NCI-H446 treated with DMSO at 0.1 percent for 48 hours (cell line): ENCODE data around the gene MARK4.
A peak's percentile ranks its signal among the peaks of the same experiment; 100 is the strongest.
"Not testable (repeated sequence)": the region's sequence is repeated elsewhere in the genome, so short reads cannot be mapped to it uniquely, and the experiment has no call there.

Experiments used
- DNase-seq: peaks from one replicate; lab custom pipeline; 2025; lab: John Stamatoyannopoulos, UW

The MARK4 gene

DNA sequence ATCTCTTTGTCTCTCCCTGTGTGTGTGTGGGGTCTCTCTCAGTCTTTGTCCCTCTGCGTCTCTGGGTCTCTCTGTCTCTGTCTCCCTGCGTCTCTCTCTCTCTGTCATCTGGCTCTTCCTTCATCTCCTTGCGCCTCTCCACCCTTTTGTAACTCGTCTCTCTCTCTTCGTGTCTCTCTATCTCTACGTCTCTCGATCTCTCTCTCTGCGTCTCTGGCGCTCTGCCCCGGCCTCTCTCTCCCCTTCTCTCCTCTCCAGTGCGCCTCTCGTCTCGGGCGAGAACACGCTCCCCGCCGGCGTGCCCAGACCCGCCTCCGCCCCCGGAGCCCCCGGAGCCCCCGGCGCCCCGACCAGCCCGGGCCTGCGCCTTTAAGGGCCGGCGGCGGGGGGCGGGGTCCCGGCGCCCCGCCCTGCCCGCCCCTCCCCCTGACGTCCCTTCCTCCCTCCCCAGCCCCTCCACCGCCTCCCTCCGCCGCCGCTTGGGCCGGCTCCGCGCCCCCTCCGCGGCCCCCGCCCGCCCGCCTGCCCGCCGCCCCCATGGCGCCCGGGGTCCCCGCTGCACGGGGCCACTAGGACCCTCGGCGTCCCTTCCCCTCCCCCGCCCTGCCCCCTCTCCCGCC, at the start of gene MARK4:
MARK4 (plus strand) TSS at position 440 of the 620 bp plus-strand sequence. CDS start 318 bp downstream, outside the sequence.
- peak; percentile 14 for DNase-seq

DNA sequence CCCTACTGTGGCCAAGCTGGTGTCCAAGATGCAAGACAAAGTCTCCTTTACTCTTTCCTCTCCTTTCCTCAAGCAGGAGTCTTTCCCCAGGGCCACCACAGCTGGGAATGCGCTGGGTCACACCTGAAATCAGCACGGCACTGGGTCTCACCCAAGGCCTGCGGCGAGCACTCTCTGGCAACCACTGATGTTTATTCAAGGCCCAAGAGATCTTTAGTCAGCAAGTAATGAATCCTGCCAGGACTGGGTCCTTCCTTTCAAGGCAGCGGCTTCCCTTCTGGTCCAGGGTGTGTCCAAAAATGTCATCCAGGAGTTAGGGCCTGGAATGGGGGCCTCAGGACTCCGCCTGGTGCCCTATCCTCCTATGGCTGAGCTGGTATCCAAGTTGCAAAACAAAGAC, 48.4 kb upstream of the MARK4 start:
- no peak for DNase-seq

DNA sequence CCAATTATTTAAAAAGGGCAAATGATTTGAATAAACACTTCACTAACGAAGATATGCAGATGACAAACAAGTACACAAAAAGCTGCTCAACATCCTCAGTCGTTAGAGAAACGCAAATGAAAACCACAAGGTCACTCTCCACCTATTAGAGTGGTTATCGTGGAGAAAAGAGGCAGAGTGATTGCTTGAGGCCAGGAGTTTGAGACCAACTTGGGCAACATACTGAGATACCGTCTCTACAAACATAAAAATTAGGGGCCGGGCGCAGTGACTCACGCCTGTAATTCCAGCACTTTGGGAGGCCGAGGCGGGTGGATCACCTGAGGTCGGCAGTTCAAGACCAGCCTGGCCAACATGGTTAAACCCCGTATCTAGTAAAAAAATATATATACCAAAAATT, 45.3 kb upstream of the MARK4 start:
- no peak for DNase-seq

DNA sequence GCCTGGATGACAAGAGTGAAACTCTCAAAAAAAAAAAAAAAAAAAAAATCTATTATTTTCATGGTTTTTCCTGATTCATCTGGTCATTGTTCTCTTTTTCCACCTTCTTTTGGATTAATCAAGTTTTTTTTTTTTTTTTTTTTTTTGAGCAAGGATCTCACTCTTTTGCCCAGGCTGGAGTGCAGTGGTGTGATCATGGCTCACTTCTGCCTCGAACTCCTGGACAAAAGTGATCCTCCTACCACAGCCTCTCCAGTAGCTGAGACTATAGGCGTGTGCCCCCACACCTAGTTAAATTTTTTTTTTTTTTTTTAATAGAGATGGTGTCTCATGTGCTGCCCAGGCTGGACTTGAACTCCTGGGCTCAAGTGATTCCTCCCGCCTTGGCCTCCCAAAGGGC, 44.7 kb upstream of the MARK4 start:
- no peak for DNase-seq

DNA sequence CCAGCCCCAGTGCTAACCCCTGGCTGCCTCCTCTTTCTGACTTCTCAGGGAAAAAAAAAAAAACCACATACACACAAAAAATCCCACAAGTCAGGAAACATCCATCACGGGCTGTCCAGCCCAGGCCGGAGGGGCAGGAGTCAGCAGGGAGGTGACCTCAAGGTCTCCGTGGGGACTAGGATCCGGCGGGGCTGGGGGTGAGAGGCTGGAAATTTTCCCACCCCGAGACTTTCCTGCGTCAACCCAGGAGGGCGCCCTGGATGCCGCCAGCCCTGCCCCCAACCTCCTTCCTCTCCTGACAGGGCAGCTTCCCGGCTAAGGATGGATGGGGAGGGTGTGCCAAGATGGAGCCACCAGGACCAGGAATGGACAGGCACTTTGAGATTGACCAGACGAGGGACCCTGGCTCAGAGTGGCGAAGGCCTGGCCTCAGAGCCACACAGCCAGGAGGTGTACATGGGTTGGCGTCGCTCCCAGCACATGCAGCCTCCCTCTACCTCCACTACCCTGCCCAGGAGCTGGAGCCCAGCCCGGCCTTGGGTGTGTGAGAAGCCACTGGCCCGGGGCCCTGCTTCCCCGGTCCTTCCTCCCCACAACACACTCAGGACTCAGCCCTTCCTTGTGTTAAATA, 39.2 kb upstream of the MARK4 start:
- no peak for DNase-seq

DNA sequence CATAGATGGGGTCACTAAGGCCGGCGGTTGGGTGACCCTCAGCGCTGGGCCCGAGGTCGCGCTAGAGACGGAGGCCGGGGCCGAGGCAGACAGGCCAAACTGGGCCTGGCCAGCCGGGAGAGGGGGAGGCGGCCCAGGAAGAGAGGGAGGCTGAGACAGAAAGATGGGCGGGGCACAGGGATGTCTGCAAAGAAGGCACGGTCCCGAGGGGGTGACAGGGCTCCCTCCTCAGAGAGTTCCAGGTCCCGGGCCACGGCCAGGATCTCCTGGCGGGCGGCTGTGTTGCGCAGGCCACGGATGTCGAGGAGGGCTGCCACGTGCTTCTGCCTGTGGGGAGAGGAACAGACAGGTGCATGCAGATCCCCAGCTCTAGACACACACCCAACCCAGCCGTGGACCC, 38.0 kb upstream of the MARK4 start:
- DNase-seq, result no peak

DNA sequence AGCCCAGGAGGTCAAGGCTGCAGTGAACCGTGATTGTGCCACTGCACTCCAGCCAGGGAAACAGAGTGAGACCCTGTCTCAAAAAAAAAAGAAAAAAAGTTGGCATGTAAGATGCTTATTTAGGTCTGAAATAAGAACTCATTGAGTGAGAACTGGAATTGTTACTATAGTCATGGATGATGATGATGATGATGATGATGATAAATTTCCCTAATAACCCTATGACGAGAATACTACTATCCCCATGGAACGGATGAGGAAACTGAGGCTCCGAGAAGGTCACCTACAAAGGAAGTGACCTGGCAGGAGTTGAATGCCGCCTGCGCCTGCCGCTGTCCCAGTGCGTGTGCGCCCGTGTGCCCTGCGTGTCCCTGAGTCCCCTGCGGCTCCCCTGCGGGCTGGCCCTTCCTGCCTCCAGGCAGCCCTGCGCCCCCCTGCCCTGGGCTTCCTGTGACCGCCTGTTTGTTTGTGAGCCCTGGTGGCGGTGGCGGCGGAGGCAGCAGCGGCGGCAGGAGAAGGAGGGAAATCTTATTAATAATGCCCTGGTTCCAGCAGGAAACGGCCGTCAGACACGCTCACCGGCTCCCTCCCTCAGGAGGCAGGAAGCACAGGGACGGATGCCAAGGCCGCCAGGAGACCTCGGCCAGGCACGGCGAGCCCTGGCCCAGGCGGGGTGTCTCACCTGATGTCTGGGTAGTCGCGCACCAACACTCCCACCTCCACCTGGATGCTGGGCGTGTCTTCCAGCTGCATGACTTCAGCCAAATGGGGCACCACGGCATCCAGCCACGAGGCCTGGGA, 35.5 kb upstream of the MARK4 start:
- DNase-seq, result no peak

DNA sequence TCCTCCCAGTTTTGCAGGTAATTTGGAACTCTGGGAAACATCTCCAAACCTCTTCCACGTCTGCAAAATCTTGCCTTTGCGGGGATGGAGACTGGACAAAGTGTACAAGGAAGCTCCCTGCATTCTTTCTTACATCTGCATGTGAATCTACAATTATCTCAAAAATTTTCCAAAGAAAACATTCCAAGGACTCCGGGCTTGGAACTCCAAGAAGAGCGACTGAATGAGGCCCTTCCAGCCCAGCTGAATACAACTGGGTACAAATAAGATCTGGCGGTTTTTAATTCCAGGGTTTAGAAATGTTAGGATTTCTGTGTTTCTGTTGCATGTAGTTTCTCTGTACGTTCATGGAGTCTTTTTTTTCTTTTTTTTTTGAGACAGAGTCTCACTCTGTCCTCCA, 34.4 kb upstream of the MARK4 start:
- no peak for DNase-seq

DNA sequence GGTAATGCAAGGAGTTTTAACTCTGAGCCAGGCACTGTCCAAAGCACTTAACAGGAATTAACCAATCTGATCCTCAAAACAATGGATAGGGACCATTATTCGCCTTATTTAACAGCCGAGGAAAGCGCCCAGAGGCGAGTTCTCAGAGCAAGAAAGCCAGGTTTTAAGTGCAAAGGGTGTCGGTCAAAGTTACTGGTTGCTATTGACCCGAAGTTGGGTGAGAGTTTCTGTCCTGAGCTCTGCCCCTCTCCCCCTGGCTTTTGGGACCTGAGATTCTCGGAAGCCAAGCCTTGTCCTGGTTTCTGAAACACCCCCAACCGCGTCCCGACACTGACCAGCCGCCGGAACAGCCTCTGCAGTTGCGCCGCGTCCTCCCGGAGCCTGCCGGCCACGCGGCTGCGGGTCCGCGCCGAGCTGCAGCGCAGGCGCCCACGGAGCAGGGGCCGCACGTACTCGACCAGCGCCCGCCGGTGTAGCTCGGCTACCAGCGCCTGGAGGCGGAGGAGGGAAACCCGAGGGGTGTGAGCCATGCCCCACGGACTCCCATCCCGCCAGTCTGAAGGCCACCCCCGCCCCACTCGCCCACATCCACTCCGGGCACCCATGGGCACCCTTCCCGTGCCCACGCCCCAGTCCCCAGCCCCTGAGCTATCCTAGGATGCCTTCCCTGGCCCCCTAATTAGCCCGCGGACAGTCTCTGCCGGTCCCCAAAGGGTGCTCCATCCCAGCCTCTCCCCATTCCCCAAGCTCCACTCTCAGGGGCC, 33.7 kb upstream of the MARK4 start:
- DNase-seq, result no peak

DNA sequence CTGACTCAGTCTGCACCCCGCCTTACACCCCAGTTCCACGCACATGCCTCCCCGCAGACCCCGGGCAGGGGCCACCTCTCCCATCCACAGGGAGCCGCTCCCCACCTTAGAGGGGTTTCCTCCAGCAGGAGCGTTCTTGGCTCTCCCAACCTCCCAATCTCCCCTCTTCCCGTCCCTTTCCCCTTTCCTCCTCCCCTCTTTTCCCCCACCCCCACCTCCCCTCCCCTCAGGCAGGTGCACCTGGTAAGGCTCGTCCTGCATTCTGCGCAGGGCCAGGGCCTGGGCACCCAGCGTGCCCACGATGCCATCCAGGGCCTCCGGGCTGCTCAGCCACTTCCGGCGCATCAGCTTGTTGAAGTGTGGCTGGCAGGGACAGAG, 33.1 kb upstream of the MARK4 start:
- no peak for DNase-seq

DNA sequence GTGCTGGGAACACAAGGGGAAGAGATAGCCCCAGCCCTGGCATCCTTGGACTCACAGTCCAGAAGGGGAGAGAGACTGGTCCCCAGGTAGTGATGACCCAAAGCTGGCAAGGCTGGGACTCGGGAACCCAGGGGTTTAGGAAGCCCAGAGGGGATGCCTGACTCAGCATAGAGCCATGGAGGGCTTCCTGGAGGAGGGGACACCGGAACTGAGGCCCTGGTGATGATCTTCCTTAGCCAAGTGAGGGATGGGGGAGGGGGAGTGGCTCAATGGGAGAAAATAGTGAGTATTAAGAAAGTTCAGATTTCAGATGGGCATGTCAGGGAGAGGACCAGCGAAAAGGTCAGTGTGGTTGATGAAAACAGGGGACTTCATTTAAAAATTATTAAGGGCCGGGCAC, 32.6 kb upstream of the MARK4 start:
- no peak for DNase-seq

DNA sequence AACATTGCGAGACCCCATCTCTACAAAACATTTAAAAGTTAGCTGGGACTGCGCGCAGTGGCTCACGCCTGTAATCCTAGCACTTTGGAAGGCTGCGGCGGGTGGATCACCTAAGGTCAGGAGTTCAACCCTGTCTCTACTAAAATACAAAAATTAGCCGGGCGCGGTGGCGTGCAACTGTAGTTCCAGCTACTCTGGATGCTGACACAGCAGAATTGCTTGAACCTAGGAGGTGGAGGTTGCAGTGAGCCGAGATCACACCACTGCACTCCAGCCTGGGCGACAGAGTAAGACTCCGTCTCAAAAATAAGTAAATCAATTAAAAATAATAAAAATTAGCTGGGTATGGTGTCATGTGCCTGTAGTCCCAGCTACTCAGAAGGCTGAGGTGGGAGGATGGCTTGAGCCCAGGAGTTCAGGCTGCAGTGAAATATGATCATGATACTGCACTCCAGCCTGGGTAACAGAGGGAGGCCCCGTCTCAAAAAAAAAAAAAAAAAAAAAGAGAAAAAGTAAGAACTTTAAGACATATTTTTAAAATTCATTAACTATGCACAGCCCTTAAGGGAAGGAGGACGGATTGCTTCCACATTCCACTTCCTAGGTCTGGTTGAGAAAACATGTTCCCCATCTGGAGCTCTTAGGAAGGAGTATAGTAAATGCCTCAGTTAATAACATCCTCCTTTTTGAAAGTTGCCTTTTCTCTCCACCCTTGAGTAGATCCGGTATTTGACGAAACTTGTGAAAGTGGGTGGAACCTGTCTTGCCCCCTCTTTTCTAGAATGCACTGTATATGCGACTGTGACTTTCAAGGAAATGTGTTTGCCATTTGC, 31.9 kb upstream of the MARK4 start:
- no peak for DNase-seq

DNA sequence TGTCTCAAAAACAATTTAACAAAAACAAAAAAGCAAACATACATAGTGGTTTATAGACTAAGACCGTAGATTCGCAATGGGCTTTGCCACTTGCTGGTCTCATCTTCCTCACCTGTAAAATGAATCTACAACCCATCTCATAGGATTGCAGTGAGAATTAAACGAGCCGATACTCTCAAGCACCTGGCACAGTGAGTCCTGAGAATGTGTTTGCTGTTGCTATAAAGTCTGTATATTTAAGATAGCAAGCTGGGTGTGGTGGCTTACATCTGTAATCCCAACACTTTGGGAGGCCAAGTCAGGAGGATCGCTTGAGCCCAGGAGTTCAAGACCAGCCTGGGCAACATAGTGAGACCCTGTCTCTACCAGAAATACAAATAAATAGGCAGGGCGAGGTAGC, 28.3 kb upstream of the MARK4 start:
- DNase-seq, result no peak

DNA sequence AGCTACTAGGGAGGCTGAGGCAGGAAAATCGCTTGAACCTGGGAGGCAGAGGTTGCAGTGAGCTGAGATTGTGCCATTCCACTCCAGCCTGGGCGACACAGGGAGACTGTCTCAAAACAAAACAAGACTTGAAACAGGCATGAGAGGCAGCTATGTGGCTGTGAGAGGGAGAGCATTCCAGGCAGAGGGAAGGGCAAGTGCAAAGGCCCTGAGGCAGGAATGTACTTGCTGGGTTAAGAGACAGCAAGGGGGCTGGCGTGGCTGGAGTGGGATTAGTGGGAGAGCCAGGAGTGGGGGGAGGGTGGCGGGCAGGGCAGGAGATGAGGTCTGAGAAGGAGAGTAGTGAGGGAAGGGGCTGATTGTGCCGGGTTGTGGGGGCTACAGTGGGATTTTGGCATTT, 27.2 kb upstream of the MARK4 start:
- DNase-seq, result no peak

DNA sequence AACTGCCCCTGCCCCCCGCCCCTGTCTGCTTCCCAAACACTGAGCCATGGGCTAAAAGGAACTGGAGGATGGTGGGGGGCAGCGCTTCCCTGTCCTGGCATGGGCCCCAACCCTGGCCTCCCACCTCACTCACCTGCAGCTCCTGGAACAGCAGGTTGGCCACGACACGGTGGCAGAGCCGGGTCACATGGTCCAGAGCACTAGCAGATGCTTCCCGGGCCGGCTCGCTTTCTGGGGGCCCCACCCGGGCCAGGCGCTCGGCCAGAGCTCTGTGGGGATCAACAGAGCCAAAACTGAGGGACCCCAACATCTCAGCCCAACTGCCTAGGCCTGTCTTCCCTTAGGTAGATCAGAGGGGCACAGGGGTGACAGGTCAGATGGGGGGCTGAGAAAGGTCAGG, 26.4 kb upstream of the MARK4 start:
- no peak for DNase-seq

DNA sequence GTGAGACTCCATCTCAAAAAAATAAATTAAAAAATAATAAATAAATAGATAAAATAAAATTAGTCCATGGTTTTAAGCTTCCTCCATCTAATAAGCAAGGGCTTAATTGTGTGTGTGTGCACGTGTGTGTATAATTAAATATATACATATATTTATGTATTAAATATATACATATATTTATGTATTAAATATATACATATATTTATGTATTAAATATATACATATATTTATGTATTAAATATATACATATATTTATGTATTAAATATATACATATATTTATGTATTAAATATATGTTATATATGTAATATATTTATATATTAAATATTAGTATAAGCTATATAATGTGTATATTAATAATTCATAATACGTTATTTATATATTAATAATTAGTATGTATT, 22.0 kb upstream of the MARK4 start:
- DNase-seq, result not testable (repeated sequence)

DNA sequence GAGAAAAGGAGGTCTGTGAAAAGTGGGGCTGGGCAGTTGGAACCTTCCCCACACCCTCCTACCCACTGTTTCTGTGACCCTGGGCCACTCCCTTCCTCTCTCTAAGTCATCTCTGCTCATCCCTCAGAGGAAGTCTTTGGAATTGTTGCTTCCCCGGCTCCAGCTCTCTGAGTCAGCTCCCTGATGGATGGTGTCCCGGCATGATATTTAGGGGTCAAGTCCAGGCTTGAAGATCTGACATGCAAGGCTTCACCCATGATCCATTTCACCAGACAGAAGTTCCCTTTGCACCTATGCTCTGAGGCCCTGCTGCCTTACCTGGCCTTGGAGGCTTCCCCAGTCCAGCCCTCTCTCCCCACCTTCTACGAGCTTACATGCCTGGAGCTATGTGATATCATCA, 19.2 kb upstream of the MARK4 start:
- DNase-seq, result no peak

DNA sequence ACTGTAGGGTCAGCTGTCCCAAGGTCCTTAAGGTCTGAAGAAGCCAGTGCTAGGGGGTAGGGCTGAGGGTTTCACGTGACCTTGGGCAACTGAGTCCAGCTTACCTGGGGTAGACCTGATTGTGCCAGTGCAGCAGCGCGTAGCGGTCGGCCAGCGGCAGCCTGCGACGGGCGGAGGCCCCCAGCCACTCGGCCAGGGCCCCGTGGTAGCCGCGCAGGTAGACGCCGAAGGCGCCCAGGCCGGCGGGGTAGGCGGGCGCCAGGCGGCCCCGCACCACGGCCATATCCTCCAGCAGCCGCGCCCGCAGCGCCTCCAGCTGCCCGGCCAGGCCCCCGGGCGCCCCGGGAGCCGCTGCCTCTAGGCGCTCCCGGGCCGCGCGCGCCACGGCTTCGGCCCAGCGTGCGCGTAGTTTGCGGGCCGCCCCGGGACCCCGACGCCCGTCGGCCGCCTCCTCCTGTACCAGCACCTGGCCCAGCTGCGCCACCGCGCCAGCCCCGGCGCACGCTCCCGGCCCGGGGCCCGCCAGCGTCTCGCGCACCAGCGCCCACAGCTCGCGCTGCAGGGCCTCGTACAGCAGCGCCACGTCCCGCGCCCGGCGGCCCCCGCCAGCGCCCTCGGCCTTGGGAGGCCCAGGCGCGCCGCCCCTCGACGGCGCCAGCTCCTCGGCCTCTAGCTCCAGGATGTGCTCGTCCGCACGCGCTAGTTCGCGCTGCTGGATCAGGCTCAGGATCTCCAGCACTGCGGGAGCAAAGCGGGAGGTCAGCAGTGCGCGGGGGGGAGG, 16.8 kb upstream of the MARK4 start:
- no peak for DNase-seq

DNA sequence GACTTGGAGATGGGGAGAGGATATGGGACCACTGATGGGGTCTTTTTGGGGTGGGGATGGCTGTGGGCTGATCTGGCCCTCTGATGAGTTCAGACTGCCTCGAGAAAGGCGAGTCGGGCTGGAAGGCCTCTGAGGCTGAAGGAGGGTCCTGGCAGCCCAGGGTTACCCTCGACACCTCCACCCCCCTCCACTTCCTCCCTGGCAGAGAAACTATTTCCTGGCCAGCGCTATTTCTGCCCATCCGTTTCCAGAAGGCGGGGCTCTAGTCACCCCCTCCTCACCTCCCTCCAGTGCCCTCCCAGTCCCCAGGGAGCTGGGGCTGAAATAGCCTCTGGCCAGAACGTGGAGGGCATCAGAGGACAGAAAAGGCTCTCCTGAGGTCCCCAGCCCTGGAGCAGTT, 15.6 kb upstream of the MARK4 start:
- DNase-seq, result no peak

DNA sequence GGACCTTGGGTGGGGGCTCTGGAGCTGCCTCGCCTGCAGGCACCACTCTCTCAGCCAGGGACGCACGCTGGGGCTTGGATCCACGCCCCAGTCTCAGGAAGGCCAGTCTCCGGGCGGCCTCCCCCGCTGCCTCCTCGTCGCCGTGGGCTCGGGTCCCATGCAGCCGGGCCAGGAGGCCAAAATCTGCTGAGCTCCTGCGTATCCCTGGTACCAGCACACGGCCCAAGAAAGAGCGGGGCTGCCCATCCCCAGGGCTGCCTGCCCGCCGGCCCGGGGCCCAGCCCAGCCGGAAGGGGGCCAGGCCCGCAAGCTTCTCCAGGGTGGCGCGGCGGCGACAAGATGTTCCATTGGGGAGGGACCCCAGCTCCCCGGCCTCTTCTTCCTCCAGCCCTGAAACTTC, 12.5 kb upstream of the MARK4 start:
- no peak for DNase-seq

DNA sequence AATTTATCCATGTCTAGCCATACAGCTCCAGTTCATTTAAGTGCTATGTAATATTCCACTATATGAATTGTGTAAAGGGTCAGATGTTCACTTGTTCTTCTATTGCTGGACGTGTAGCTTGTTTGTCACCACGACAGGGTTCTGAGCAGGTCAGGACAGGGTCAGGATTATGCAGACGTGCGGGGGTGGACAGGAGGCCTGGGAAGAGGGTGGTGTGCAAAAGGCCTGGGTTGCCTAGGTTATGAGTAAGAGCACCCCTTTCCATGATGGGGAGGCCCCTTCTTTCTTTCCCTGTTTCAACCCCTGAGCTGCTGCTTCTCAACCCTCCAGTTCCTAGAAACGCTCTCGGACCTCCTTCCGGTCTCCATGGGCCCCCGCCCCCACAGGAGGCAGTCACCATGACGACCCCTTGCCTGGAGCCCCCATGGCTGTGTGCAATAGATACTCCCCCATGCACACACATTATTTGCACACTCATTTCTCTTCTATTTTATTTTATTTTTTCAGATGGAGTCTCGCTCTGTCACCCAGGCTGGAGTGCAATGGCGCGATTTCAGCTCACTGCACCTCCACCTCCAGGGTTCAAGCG, 7.8 kb upstream of the MARK4 start:
- no peak for DNase-seq
